ENCODE measurements around the gene TNFRSF11A. TPM values are rescaled to one million over a fixed set of nuclear protein-coding genes. Genes with fewer than 3 reads are reported as not detected.

Gene TNFRSF11A
- total RNA-seq, 1 donor from 2014 or later = 0.75 TPM

DNA sequence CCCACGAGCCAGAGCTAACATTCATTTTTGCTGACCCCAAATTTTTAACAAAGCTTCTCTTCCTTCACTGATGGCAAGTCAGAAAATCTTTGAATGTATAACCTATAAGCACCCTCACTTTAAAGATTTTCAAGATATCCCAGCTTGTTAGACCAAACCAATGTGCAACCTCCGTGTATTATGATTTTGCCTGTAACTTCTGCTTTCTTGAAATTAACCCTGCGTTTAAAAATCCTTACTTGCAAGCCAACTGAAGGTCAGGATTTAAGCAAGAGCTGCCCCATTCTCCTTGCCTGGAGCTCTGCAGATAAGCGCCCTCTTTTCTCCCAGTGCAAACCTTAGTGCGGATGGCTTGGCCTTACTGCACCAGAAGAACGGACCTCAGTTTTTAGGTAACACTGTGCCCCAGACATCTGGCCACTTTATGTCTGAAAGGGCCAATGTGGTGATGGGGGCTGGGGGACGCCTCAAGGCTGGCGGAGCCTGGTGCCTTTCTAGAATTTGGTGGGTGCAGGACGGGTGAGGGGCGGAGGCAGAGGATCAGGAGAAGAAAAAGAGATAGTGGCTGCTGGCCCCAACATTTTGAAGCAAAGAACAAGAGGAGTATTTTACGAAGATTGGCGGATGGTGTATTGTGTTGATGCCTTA lies 805 bp upstream of the TNFRSF11A start:
- Histone ChIP-seq H3K9me3 (ENCODE audit: insufficient read depth, low read depth, low read length) (no peaks in the 10 kb centered on the region), H3K27ac (ENCODE audit: low read depth, low read length) (no peak overlapping the region), H4K20me1 (ENCODE audit: insufficient read depth, low read length) (no peaks in the 10 kb centered on the region), H3K27me3 (ENCODE audit: insufficient read depth, low read length) (peaks cover 54% of the 10 kb centered on the region), H3K36me3 (ENCODE audit: insufficient read depth, low read length) (no peaks in the 10 kb centered on the region), H3K4me1 (ENCODE audit: insufficient read depth, low read length) (peaks cover 15% of the 10 kb centered on the region), H3K4me3 (ENCODE audit: insufficient read depth, low read depth, low read length) (no peak overlapping the region), H3K79me2 (ENCODE audit: insufficient read depth, low read length) (no peaks in the 10 kb centered on the region), H3K9ac (ENCODE audit: low read length) (no peak overlapping the region), H2AFZ (ENCODE audit: low read depth, low read length) (no peak overlapping the region), H3K4me2 (ENCODE audit: low read length) (peak overlapping the region; percentile 29)
- H3K27me3 Mint-ChIP-seq (ENCODE audit: low read depth, unreplicated experiment) = peaks cover 35% of the 10 kb centered on the region
- H3K36me3 Mint-ChIP-seq (ENCODE audit: low read depth, unreplicated experiment) = peaks cover 1% of the 10 kb centered on the region
- H3K4me3 Mint-ChIP-seq (ENCODE audit: unreplicated experiment) = peak overlapping the region; percentile 83
- H3K4me1 Mint-ChIP-seq (ENCODE audit: low read depth, unreplicated experiment) = peaks cover 5% of the 10 kb centered on the region
- TF ChIP-seq, protein P1, sequence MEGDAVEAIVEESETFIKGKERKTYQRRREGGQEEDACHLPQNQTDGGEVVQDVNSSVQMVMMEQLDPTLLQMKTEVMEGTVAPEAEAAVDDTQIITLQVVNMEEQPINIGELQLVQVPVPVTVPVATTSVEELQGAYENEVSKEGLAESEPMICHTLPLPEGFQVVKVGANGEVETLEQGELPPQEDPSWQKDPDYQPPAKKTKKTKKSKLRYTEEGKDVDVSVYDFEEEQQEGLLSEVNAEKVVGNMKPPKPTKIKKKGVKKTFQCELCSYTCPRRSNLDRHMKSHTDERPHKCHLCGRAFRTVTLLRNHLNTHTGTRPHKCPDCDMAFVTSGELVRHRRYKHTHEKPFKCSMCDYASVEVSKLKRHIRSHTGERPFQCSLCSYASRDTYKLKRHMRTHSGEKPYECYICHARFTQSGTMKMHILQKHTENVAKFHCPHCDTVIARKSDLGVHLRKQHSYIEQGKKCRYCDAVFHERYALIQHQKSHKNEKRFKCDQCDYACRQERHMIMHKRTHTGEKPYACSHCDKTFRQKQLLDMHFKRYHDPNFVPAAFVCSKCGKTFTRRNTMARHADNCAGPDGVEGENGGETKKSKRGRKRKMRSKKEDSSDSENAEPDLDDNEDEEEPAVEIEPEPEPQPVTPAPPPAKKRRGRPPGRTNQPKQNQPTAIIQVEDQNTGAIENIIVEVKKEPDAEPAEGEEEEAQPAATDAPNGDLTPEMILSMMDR (IDR thresholded peaks at IDR 0.05; ENCODE audit: insufficient read depth, low read depth, low read length) = no peak
- TF ChIP-seq EZH2 (IDR thresholded peaks at IDR 0.05; ENCODE audit: insufficient read depth, low read length) = peak; percentile 26
- H3K9me3 Mint-ChIP-seq (ENCODE audit: unreplicated experiment) = peaks cover 4% of the 10 kb centered on the region
- FAIRE-seq (no peak), DNase-seq (ENCODE audit: low read depth) (no peak)
- peak overlapping the region; percentile 3 for H3K27ac Mint-ChIP-seq (ENCODE audit: unreplicated experiment)

DNA sequence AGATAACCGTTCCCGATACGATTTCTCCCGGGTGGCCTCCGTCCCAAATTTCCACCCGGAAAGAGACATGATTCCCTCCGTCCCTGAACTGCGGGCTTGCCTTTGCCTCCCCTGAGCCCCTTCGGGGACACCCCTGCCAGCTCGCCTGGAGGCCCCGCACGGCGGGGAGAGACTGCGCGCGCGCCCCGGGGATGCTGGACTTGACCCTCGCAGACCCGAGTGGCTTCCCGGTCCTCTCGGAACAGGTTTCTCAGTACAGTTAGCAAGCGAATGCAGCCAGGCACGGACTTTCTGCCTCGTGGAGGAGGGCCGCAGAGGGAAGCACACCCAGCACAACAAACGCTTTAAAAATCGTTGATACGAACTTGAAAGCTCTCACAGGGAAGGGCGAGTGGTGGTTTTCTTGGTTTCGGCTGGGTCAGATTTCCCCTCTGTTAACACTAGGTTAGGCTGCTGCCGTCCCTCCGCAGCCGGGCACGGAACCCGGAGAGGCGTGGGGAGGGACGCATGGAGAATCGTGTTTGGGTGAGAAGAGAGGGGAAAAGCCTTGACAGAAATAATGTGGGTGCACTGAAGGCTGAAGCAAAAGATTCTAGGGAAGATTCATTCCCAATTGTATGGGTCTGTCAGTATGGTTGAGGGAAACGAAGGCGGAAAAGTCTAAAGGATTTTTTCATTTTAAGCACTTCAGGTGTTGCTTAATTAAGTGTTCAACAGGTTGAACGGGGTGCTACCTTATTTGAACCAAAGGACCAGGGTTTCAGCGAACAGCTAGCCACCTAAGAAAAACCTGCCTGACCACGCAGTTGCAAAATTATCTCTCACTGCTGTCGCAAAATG lies 916 bp downstream of the TNFRSF11A start:
- peaks cover 1% of the 10 kb centered on the region for H3K36me3 Mint-ChIP-seq (ENCODE audit: low read depth, unreplicated experiment)
- H3K9ac ChIP-seq (ENCODE audit: low read length) = no peak overlapping the region
- peaks cover 54% of the 10 kb centered on the region for H3K27me3 ChIP-seq (ENCODE audit: insufficient read depth, low read length)
- no peaks in the 10 kb centered on the region for H3K79me2 ChIP-seq (ENCODE audit: insufficient read depth, low read length)
- peak; percentile 3 for DNase-seq (ENCODE audit: low read depth)
- peak overlapping the region; percentile 79 for H3K4me2 ChIP-seq (ENCODE audit: low read length)
- peaks cover 35% of the 10 kb centered on the region for H3K27me3 Mint-ChIP-seq (ENCODE audit: low read depth, unreplicated experiment)
- H3K4me1 Mint-ChIP-seq (ENCODE audit: low read depth, unreplicated experiment) = peaks cover 17% of the 10 kb centered on the region
- H3K9me3 Mint-ChIP-seq (ENCODE audit: unreplicated experiment) = peaks cover 4% of the 10 kb centered on the region
- no peaks in the 10 kb centered on the region for H3K9me3 ChIP-seq (ENCODE audit: insufficient read depth, low read depth, low read length)
- H3K36me3 ChIP-seq (ENCODE audit: insufficient read depth, low read length) = no peaks in the 10 kb centered on the region
- H3K4me3 ChIP-seq (ENCODE audit: insufficient read depth, low read depth, low read length) = peak overlapping the region; percentile 30
- TF ChIP-seq, protein P1 (IDR thresholded peaks at IDR 0.05; ENCODE audit: insufficient read depth, low read depth, low read length) = no peak
- TF ChIP-seq EZH2 (IDR thresholded peaks at IDR 0.05; ENCODE audit: insufficient read depth, low read length) = peak; percentile 98
- FAIRE-seq = no peak
- no peak overlapping the region for H3K27ac ChIP-seq (ENCODE audit: low read depth, low read length)
- peaks cover 24% of the 10 kb centered on the region for H3K4me1 ChIP-seq (ENCODE audit: insufficient read depth, low read length)
- H3K4me3 Mint-ChIP-seq (ENCODE audit: unreplicated experiment) = peak overlapping the region; percentile 88
- H4K20me1 ChIP-seq (ENCODE audit: insufficient read depth, low read length) = no peaks in the 10 kb centered on the region
- peak overlapping the region; percentile 39 for H2AFZ ChIP-seq (ENCODE audit: low read depth, low read length)
- H3K27ac Mint-ChIP-seq (ENCODE audit: unreplicated experiment) = peak overlapping the region; percentile 10

All from astrocyte (in vitro differentiated cells and primary cell).